Hepatocyte (in vitro differentiated cells): ENCODE results near the gene PWWP2B. TPM values are rescaled to one million over a fixed set of nuclear protein-coding genes. Genes with fewer than 3 reads are reported as not detected.

Experiments used
- DNase-seq: peaks from one replicate; pipeline ENCODE4 v3.0.0-alpha.2; 2016; ENCODE audit warnings: low spot score
- H2AFZ ChIP-seq: fragments of 200-600 bp; sonication (generic); 2 replicates; pipeline ENCODE4 v1.6.0; 2016; ENCODE audit warnings: antibody characterized with exemption, mild to moderate bottlenecking
- H3K27ac ChIP-seq: fragments of 200-600 bp; sonication (generic); 2 replicates; pipeline ENCODE4 v1.5.1; 2016; ENCODE audit warnings: mild to moderate bottlenecking
- H3K27me3 ChIP-seq: fragments of 200-600 bp; sonication (generic); 2 replicates; pipeline ENCODE4 v1.6.1; 2016
- H3K36me3 ChIP-seq: fragments of 200-600 bp; sonication (generic); replicated peaks from 2 replicates; pipeline ENCODE4 v1.5.1; 2016; ENCODE audit warnings: low read depth; ENCODE audit not compliant: insufficient read depth
- H3K4me1 ChIP-seq: fragments of 200-600 bp; sonication (generic); 2 replicates; pipeline ENCODE4 v1.5.1; 2016; ENCODE audit warnings: mild to moderate bottlenecking, moderate library complexity; ENCODE audit not compliant: insufficient read depth
- H3K4me2 ChIP-seq: fragments of 200-600 bp; sonication (generic); 2 replicates; pipeline ENCODE4 v1.6.0; 2016
- H3K4me3 ChIP-seq: fragments of 200-600 bp; sonication (generic); 2 replicates; pipeline ENCODE4 v1.5.1; 2016; ENCODE audit warnings: mild to moderate bottlenecking
- H3K79me2 ChIP-seq: fragments of 200-600 bp; sonication (generic); 2 replicates; pipeline ENCODE4 v1.6.0; 2017; ENCODE audit warnings: mild to moderate bottlenecking
- H3K9me2 ChIP-seq: fragments of 200-600 bp; sonication (generic); replicated peaks from 2 replicates; pipeline ENCODE4 v1.6.0; 2017; ENCODE audit warnings: mild to moderate bottlenecking; ENCODE audit not compliant: insufficient read depth
- H3K9me3 ChIP-seq: fragments of 200-600 bp; sonication (generic); 2 replicates; pipeline ENCODE4 v1.5.1; 2016; ENCODE audit warnings: low read depth, mild to moderate bottlenecking
- H4K20me1 ChIP-seq: fragments of 200-600 bp; sonication (generic); 2 replicates; pipeline ENCODE4 v1.6.0; 2016; ENCODE audit warnings: mild to moderate bottlenecking; ENCODE audit not compliant: insufficient read depth, poor library complexity, severe bottlenecking
- CTCF ChIP-seq: fragments of 200-600 bp; sonication (generic); IDR thresholded peaks from 2 replicates; pipeline ENCODE4 v1.5.1; 2016; ENCODE audit warnings: antibody characterized with exemption, mild to moderate bottlenecking; ENCODE audit not compliant: poor library complexity
- EZH2 ChIP-seq: fragments of 200-600 bp; sonication (generic); IDR thresholded peaks from 2 replicates; pipeline ENCODE4 v1.6.1; 2016; ENCODE audit warnings: antibody characterized with exemption, mild to moderate bottlenecking, borderline replicate concordance
- EZH2phosphoT487 ChIP-seq: fragments of 200-600 bp; sonication (generic); IDR thresholded peaks from one replicate; pipeline ENCODE4 v1.6.1; 2018; ENCODE audit warnings: antibody characterized with exemption, mild to moderate bottlenecking, low read depth, moderate library complexity; ENCODE audit not compliant: unreplicated experiment, severe bottlenecking
- WGBS: methylation state at CpG from one replicate; pipeline ENCODE4 v1.1.6; 2016; ENCODE audit warnings: low lambda C conversion rate; ENCODE audit errors: missing lambda C conversion rate; 5-methylcytosine and 5-hydroxymethylcytosine counted together
- polyA plus RNA-seq: library from polyadenylated mRNA; unstranded; fragments of >200 nt; fragmentation: Nextera tagmentation; extraction: Ambion mirVana; gene quantifications from 2 replicates; pipeline ENCODE4 v1.2.1, GENCODE V29; 2016
- total RNA-seq: library from RNA; depleted of rRNA; stranded (reverse); fragments of >200 nt; gene quantifications from 2 replicates; pipeline ENCODE4 v1.2.3, GENCODE V29; 2014

Gene PWWP2B
- total and polyA plus RNA-seq, 2 experiments from 2014 or later: 10.7 to 18.0 TPM

DNA sequence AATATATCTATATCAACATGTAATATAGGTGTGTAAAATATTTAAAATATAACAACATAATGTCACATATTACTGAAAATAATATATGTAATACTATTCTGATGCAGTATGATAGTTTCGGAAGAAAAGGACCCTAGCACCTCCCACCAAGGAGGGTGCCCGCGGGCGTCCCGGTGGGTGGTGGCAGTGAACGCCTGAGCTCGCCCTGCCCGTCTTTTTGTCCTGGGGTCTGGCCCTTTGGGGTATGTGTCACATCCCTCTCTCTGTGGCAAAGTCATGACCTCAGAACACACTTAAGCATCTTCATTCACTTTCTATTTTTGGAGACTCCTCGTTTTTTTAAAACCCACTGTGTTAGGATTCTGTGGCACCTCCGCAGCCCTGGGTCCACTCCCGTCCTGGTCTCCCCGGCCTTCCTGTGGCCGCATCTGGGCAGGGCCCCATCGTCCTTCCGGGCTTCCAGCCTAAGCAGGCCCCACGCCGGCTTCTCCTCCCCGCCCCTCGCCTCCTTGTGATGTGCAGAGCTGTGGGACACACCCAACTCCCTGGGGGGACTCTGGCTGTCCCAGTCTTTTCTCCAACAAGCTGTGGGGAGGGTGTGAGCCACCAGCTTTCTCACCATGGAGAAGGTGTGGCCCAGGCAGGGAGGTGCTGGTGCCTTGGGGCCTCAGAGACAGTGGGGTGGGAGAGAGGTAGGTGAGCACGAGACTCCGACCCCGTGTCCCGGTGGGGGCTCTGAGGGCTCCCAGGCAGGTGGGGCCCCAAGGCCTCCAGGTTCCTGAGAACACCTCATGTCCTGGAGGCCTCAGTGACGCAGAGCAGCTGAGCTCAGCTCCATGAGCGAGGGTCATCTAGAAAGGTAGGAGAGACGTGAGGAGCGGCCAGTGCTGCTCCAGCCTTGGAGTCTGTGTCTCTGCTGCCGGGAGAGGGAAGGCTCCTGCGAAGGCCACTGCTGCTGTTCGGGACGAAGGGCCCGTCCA is 16.5 kb downstream of the PWWP2B start:
- Histone ChIP-seq H2AFZ (no peak overlapping the region), H3K36me3 (no peaks in the 10 kb centered on the region), H3K27me3 (no peaks in the 10 kb centered on the region), H4K20me1 (no peaks in the 10 kb centered on the region), H3K9me2 (no peaks in the 10 kb centered on the region), H3K4me2 (no peak overlapping the region), H3K27ac (peak overlapping the region; percentile 66), H3K9me3 (no peaks in the 10 kb centered on the region), H3K4me3 (no peak overlapping the region), H3K79me2 (peaks cover 91% of the 10 kb centered on the region), H3K4me1 (peaks cover 66% of the 10 kb centered on the region)
- TF ChIP-seq EZH2phosphoT487 (no peak), CTCF (no peak), EZH2 (no peak)
- WGBS: 76% methylated on average over 32 of the region's 32 CpGs
- DNase-seq: no peak

GRCh38 chr10:132414402-132415016 is 17.5 kb downstream of the PWWP2B start:
- H2AFZ ChIP-seq: no peak overlapping the region
- no peak for TF ChIP-seq EZH2
- TF ChIP-seq CTCF: no peak
- TF ChIP-seq EZH2phosphoT487: no peak
- no peaks in the 10 kb centered on the region for H4K20me1 ChIP-seq
- H3K27me3 ChIP-seq: no peaks in the 10 kb centered on the region
- H3K79me2 ChIP-seq: peaks cover 83% of the 10 kb centered on the region
- DNase-seq: no peak
- peak overlapping the region; percentile 44 for H3K4me2 ChIP-seq
- no peaks in the 10 kb centered on the region for H3K9me3 ChIP-seq
- WGBS: 64% methylated on average over 21 of the region's 21 CpGs
- H3K36me3 ChIP-seq: no peaks in the 10 kb centered on the region
- no peaks in the 10 kb centered on the region for H3K9me2 ChIP-seq
- H3K4me1 ChIP-seq: peaks cover 65% of the 10 kb centered on the region
- H3K27ac ChIP-seq: peak overlapping the region; percentile 66
- H3K4me3 ChIP-seq: no peak overlapping the region

- Histone ChIP-seq H3K27ac (no peak overlapping the region), H3K4me1 (peaks cover 69% of the 10 kb centered on the region), H3K4me3 (no peak overlapping the region), H3K4me2 (no peak overlapping the region), H3K9me3 (no peaks in the 10 kb centered on the region), H3K36me3 (no peaks in the 10 kb centered on the region), H4K20me1 (no peaks in the 10 kb centered on the region), H3K27me3 (no peaks in the 10 kb centered on the region), H3K9me2 (no peaks in the 10 kb centered on the region), H2AFZ (no peak overlapping the region), H3K79me2 (peaks cover 75% of the 10 kb centered on the region)
- WGBS: 99% methylated on average over 5 of the region's 5 CpGs
- DNase-seq: no peak
- TF ChIP-seq EZH2phosphoT487: no peak
- no peak for TF ChIP-seq CTCF
- no peak for TF ChIP-seq EZH2
Observed at GRCh38 chr10:132415255-132415654, 18.3 kb downstream of the PWWP2B start.
